ENCODE data around the gene OGFRL1.

Gene OGFRL1

DNA sequence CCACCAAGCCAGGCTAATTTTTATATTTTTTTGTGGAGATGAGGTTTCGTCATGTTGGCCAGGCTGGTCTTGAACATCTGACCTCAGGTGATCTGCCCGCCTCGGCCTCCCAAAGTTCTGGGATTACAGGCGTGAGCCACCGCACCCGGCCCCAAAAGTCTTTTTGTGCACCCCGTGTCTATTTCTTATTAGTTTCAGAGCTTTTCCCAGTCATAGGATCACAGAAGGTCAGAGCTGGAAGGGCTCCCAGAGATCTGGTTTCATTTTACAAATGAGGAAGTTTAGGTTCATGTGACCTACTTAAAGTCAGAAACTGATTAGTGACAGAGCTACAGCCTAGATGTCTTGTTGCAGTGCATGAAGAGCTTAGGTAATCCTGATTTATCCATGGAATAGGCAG is 1.6 kb upstream of the OGFRL1 start:
- no peak for DNase-seq

DNA sequence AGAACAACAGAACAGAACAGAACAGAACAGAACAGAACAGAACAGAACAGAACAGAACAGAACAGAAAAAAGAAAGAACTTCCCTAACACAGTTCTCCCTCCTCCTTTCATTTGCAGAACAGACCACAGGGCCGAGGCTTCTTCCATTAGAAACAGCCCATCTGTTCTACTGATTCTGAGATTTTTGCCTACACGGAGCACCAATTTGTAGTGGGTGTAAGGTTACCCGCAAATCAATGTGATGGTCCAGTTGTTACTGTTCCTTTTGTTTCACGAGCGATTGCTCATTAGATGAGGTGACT is 734 bp upstream of the OGFRL1 start:
- DNase-seq: peak; percentile 50

DNA sequence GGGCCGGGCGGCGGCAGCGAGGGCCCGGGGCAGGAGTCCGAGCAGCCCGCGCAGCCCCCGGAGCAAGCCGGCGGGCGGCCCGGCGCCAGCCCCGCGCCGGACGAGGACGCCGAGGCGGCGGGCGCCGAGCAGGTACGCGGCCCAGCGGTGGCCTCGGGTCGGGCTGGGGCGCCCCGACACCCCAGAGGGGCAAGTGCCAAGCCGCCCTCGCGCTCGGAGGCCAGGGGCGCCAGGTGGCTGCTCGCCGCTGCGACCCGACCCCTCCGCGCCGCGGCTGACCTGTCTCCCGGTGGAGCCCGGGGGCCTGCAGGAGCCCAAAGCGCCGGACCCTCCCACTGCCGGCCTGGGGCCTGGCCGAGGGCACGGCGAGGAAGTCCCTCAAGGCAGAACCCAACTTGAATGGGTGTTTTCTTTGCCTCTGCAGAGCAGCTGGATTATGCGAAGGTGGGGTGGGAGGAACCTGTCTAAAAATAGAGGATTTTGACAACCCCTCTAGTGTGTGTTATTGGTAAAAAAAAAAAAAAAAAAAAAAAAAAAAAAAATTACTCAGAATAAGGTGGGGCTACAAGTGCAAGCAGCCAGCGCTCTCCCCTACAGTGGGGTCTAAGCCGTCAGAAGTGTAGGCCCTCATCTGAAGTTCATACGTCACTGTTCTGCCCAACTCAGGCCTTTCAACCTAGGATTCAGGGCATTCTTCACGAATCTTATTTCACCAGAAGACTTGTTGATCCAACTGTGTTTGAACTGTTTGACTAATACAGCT is 609 bp downstream of the OGFRL1 start:
- no peak for DNase-seq

DNA sequence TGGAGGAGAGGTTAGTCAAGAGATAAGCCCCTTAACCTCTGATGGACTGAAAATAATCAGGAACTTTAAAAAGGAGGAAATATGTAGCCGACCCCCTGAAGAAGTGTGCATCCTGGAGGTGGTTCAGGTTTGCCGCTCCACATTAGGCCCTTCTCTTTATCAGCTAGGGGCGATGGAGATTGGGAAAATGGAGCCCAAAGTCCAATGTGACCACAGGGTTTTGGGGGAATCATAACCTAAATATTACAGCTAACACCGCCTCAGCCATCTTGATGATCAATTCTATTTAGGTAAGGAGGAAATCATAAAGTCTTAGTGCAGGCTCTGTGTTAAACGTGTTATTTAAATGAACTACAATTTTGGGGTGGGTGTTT is 1.2 kb downstream of the OGFRL1 start:
- no peak for DNase-seq

DNA sequence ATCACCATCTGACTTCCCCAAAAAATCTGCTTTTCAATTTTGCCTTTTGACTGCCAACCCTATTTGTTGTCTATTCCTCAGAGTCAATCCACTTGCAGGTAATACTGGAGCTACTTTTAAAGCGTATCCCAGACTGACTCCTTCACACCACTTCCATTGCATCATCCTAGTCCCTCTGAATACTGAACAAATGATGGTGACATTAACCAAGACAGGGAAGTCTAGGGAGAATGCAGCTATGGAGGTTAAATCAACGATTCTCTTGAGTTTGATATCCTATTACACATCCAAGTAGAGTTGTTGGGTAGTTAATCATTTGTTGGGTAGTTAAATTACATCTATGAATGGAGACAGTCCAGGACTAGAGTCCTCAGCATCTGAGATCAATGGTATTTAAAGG is 2.0 kb downstream of the OGFRL1 start:
- no peak for DNase-seq

DNA sequence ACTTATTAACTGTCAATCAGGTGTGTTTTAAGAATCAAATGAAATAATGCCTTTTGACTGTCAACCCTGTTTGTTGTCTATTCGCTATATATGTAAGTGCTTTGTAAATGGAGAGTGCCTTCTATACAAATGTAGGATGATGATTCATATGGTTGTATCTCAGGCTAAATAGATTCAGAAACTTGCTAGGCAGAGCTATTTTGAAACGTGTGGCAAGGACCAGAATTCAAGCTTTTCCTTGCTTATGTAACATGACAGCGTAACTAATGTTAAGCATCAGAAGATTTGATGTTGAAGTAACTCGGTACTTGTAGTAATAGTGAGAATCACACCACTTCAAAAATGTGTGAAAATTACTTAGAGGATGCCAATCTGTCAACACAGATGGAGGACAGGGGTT is 3.4 kb downstream of the OGFRL1 start:
- no peak for DNase-seq

DNA sequence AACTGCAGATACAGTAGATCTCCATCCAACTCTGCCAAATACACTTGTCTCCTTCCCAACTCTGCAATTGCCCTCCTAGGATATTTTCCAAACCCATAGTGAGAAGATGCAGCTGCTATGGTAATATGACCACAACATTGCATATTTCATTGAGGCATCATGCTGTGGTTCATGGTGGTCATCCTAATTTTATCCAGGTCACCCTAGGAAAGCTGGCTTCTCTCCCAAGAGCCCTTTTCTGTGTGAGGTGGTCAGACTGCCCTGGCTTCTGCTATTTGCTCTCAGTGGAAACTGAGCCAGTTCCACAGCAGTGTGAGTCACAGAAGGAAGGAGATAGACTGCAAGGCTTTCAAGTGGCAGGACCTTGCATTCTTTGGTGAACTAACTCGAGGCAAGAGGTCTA is 5.5 kb downstream of the OGFRL1 start:
- no peak for DNase-seq

DNA sequence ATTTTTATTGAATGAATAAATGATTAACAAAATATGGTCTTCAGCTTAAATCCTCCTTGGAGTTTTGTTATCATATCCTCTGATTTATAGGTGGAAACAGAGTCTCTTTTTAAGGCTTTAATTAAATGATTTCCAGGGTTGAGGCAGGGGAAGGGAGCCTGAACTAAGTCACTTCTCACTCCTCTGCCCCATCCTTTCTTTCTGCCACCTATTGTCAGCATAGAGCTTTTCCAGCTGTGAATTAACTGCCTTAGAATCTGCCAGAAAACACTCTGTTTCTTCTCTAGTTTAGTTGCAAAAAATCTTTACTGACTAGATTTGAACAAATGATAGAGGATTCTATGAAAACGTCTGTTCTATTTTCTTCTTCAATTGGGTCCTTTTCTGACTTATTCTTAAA is 9.8 kb downstream of the OGFRL1 start:
- DNase-seq: no peak

DNA sequence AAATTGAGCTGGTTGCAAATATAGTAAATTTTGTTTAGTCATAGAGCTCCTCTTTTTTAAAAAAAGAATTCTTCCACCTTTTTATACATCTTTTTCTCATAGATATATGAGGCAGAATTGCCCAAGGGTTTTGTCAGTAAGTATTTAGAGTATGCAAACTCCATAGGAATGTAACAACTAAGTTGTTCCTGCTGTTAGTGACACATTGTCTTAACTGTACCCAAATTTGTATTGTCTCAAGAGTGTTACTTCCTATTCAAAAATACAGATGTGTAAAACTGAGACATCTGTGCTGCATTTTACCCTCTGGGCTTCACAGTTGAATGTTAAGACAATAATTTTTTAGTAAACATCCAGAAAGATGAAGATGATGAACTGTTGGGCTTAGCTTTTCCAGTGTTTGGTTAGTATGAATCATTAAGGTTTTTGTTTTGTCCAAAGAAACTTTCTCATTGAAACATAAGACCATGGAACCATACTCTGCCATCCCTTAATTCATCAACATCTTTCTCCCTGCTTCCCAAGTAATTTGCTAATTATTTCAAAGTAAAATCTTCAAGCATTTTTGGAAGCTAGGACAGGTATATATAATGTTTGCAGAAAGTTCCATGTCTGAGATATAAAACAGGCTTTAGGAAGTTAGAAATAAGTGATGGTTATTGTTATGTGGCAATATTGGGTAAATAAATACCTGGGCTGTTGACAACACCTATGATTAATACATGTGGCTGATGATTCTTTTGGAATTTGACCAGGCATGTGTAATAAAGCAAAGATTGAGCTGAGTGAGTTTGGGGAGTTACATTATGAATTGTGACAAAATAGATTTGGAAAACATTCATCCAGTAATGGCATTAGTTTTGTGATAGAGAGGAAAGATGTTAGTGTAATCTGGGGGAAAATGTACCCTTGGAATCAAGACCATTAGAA is 11.2 kb downstream of the OGFRL1 start:
- DNase-seq: no peak

DNA sequence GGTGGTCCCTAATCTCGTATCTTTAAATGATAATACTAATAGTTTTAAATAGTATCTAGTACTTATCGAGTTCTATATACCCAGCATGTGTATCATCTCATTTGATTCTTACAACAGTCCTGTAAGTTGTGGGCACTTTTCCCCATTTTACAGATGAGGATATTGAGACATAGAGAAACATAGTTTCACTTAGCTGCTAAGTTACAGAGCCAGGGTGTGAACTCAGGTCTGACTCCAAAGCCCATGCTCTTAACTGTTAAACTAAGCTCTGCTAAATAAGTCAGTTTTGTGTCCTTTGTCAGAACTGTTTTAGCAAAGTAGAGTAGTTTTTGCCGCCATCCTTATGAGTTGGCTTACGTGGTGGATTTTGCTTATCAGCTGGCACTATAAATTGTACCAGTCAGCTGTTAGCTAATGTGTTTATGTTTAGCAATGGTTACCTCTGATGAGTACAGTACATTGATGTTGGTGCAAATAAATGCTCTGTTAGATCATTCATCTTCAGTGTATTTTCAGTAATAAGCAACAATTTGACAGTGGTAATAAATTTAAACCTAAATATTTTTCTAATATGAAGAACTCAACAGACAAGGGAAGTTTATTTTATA is 12.1 kb downstream of the OGFRL1 start:
- no peak for DNase-seq

DNA sequence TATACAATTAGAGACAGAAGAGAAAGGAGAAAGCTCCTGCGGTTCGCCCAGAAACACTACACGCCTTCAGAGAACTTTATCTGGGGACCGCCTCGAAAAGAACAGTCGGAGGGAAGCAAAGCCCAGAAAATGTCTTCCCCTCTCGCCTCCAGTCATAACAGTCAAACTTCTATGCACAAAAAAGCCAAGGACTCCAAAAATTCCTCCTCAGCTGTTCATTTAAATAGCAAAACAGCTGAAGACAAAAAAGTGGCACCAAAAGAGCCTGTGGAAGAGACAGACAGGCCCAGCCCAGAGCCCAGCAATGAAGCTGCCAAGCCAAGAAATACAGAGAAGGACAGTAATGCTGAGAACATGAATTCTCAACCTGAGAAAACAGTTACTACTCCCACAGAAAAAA is 12.9 kb downstream of the OGFRL1 start:
- no peak for DNase-seq

DNA sequence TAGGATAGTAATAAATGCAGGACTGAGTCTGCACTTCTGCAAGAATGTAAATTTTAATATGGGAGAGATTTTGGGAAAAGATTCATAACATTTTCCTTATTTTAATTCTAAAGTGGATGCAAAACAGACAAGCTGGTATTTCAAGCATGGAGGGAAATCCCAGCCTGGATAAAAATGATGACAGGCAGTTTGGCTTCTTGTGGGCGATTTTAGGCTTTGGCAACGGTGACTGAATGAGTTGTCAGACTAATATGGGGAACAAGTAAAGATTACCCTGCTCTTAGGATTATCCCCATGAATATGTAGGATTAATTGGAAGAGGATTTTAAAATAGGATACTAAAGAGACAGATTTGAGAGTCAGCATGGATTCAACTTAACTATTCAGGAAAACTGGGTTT is 21.0 kb downstream of the OGFRL1 start:
- DNase-seq: no peak

DNA sequence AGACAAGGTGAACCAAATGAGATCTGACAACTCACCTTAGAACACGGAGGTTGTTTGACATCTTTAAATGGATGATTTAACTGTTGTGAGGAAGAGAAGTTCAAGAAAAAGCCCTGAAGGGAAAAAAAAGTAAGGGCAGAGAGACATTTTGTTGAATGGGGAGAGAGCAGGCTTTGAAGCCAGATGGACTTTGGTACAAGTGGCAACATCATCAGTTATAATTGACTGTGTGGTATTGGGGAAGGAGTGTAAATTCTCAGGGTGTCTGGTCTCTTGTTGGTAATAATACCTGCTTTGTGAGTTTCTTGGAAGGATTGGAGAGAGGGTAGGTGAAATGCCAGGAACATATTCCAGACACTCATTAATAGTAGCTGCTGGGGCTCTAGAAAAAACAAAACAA is 21.6 kb downstream of the OGFRL1 start:
- no peak for DNase-seq

DNA sequence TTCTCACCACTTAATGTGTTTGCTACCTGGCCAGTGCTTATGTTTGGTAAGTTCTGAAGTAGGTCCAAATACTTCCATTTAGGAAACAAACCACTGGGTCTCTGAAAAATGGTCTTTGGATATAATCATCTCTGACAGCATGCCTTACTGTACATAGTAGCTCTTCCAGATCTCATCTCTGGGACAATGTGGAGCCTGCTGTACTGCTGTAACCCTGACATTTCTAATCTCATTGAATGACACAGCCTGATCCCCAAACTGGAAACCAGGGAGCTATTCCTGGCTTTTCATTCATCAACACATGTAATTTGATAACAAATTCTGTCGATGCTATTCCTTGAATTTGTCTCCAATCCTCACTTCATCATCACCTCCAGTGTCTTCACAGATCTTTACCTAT is 23.5 kb downstream of the OGFRL1 start:
- no peak for DNase-seq

DNA sequence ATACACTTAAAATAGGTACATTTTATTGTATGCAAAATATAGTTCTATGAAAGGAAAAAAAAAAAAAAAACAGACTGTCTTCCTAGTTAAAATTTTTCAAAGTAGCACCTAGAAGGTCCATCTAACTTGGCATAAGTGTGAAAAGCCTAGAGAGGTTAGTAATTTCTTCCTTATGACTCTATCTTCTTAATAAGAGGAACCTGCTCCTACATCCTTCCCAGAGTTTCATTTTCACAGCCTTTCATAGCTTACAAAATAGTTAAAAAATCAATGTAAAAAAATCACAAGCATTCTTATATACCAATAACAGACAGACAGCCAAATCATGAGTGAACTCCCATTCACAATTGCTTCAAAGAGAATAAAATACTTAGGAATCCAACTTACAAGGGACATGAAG is 28.8 kb downstream of the OGFRL1 start:
- no peak for DNase-seq

DNA sequence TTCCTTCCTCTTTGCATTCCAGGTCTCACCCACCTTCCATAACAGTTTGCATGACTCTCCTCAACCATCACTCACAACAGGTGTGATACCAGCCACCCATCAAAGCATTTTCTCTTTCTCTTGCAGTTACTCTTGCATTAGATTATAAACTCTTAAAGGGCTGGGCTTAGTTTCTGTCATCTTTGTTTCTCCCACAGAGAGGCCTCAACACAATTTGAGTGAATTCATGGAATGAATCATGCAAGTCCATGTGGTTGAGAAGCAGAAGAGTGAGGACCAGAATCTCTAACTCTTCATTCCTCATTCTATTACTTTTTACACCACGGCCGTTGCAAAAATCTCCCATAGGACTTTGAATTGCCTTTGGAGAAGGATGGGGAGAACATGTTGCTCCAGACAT is 31.4 kb downstream of the OGFRL1 start:
- no peak for DNase-seq

DNA sequence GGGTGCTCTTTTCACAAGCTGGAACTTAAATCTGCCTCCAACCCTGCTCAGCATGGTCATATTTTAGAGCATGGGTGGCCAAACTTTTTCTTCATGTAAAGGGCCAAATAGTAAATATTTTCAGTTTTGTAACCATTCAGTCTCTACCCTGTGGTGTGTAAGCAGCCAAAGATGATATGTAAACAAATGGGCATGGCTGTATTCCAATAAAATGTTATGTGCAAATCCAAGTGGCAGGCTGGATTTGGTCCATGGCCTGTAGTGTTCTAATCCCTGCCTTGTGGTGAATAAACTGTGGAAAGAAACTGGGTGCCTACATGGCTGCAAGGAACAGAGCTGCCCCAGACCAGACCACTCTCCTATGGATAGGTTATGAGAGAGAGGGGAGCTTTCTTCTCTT is 32.7 kb downstream of the OGFRL1 start:
- no peak for DNase-seq

DNA sequence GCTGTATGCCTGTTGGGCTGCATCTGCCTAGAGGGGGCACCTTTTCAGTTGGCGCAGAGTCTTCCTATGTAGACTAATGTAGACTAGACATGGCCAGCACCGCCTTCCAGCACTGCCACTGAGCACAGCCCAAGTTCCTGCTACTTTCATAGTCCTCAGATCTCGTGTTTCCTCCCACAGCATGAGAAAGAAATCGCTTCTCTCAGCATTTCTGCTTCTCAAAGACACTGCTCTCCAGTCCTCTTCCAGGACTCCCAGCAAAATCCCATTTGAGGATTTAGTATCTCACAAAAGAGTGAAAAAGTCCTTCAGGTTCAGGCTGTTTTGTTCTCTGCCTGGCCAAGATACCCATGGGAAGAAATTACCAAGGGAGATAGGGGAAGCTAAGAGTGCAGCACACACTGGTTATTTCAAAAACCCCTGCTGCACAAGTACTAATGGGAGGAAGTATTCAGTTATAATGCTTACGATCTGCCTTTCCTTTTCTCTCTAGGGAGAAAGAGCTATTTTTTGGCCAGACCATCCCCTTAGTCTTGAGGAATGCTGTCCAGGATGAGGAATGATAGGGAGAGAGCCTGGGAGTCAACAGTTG is 35.7 kb downstream of the OGFRL1 start:
- no peak for DNase-seq

DNA sequence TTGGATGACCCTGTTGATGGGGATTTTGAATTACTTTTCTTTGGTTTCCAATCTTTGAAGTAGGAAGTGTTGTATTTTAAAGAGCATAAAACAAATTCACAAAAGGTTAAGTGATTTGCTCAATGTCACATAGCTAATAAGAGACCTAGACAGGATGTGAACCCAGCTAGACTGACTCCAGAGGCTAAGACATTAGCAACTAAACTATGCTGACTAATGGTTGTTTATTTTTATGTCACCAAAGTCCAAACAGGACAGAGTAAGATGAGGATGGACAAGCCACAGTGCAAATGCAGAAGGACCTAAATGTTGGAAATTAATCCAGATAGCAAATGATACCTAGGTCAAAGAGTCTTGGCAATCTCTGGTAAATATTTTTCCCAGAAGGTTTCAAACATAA is 38.0 kb downstream of the OGFRL1 start:
- no peak for DNase-seq

DNA sequence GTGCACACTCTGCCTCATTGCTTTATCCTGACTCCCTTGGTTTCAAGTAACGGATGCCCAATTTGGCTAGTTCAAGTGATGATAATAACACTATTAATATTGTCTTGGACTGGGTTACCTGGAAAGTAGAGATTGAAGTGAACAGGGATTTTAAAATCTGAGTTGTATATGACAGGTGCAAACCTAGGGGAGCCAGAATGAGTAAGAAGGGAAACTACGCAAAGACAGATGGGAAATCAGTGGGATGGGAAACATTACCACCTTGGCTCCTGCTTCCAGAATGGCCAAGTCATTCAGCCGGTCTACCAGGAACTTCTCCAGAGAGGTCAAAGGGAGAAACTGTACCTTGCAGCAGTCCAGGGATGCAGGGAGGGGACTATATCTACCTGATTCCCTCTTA is 41.9 kb downstream of the OGFRL1 start:
- DNase-seq: no peak

DNA sequence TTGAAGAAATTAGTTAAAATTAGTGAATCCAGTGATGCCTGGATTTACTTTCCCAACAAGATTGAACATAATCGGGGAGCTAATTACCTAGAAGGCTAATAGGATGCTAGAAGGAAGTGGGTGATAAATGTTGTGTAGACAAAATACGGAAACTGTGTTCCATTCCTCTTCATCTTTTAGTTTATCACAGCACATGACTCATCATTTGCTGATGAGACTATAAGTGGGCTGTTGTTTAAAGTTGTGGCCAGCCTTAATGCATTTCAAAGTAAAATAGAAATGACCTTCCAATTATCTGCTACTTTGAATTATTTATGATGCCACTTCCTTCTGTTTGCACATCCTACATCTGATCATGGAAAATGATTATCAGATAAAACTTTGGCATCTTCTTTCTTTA is 43.4 kb downstream of the OGFRL1 start:
- no peak for DNase-seq

DNA sequence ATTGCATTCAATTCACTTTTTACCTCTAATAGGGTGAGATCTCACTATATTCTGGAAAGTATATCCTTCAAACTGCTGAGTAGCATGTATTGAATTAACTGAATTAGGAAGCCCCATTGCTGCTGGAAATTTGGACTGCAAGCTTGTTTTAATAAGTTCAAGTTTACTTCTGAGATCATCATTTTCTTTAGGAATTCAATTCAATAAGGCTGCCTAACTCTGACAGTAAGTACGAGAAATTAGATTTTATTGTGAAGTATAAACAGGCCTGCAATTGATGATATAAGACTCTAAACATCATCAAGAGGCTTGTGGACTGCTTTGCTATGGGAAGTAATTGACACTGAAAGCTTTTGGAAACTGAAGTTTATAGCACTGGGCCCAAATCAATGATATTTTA is 44.4 kb downstream of the OGFRL1 start:
- no peak for DNase-seq

DNA sequence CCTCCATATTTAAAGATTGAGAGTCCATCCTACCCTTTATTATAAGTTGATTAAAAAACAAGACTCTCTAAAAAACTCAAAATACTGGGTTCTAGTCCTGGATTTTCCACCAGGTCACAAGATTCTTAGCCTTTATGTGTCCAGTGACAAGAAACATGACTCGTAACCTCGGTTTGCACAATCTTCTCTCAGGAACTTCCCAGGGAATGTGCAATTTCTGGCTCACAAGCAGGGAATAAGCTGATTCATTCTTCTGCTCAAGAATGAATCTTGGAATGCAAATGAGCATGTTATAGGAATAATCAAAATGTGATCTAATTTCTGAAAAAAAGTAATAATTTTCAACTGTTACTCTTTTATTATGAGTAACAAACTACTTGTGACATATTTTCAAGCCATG is 45.1 kb downstream of the OGFRL1 start:
- no peak for DNase-seq

DNA sequence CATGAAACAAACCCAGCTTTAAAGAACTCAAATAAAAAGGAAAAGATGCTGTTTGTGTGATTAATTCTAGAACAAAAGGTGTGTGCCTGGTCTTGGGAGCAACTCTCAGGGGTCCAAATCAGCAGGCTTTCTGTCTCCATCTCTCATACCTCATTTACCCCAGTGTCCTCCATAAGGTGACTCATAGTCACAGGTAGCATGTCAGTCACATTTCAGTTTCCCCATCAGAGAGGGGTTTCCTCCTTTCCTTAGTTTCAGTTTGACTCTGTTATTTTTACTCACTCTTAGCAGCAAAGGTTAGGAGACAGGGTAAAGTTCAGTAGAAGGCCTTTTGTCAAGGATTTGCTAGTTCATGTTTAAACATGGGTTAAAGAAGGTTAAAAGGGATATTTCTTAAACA is 46.2 kb downstream of the OGFRL1 start:
- no peak for DNase-seq
